Activated CD4-positive, CD25-positive, alpha-beta regulatory T cell treated with anti-CD3 and anti-CD28 coated beads, Interleukin-2, amount 50 U/mL, for 16 hours (primary cell): ENCODE data around the gene SLC1A7.

Source experiments
- DNase-seq: peaks from one replicate; pipeline ENCODE4 v3.0.0-alpha.2; 2020; ENCODE audit warnings: low read depth, low spot score

SLC1A7 gene

GRCh38 chr1:53076721-53077598, 65.5 kb downstream of the SLC1A7 start:
- DNase-seq: no peak

GRCh38 chr1:53076165-53076564, 66.3 kb downstream of the SLC1A7 start:
- DNase-seq: no peak

- no peak for DNase-seq
Observed at GRCh38 chr1:53075761-53076163, 66.7 kb downstream of the SLC1A7 start.

GRCh38 chr1:53075206-53075605, 67.2 kb downstream of the SLC1A7 start:
- DNase-seq: no peak

- DNase-seq: no peak
Observed at GRCh38 chr1:53074313-53075154, 67.9 kb downstream of the SLC1A7 start.

GRCh38 chr1:53073868-53074311, 68.5 kb downstream of the SLC1A7 start:
- no peak for DNase-seq

GRCh38 chr1:53073287-53073686, 69.2 kb downstream of the SLC1A7 start:
- DNase-seq: no peak

GRCh38 chr1:53071915-53072314, 70.5 kb downstream of the SLC1A7 start:
- DNase-seq: no peak

GRCh38 chr1:53071167-53071865, 71.1 kb downstream of the SLC1A7 start:
- DNase-seq: no peak

GRCh38 chr1:53070621-53071020, 71.8 kb downstream of the SLC1A7 start:
- no peak for DNase-seq

GRCh38 chr1:53069663-53070327, 72.6 kb downstream of the SLC1A7 start:
- no peak for DNase-seq

GRCh38 chr1:53069265-53069662, 73.2 kb downstream of the SLC1A7 start:
- no peak for DNase-seq

- no peak for DNase-seq
Observed at GRCh38 chr1:53068314-53069099, 73.9 kb downstream of the SLC1A7 start.

GRCh38 chr1:53067886-53068285, 74.6 kb downstream of the SLC1A7 start:
- DNase-seq: no peak

- no peak for DNase-seq
Observed at GRCh38 chr1:53066891-53067738, 75.3 kb downstream of the SLC1A7 start.

GRCh38 chr1:53066488-53066887, 76.0 kb downstream of the SLC1A7 start:
- DNase-seq: no peak

- no peak for DNase-seq
Observed at GRCh38 chr1:53065391-53065790, 77.0 kb downstream of the SLC1A7 start.

GRCh38 chr1:53063744-53064515, 78.5 kb downstream of the SLC1A7 start:
- no peak for DNase-seq
